Activated CD4-positive, alpha-beta T cell treated with anti-CD3 and anti-CD28 coated beads, Interleukin-2, amount 10 ng/mL, durations not matched to agents 7 days and 5 days (primary cell): ENCODE data around the gene UTP20. TPM values are rescaled to one million over a fixed set of nuclear protein-coding genes. Genes with fewer than 3 reads are reported as not detected.
"Not testable (repeated sequence)": the region's sequence is repeated elsewhere in the genome, so short reads cannot be mapped to it uniquely, and the experiment has no call there.

Experiments used
- CTCF ChIA-PET: fragments of 350-600 bp; sonication (Branson Sonifier 250); formaldehyde crosslinking; loops from one replicate; lab custom pipeline; 2021; ENCODE audit warnings: antibody characterized with exemption; lab: Charles Lee
- POLR2A ChIA-PET: fragments of 350-600 bp; sonication (Branson Sonifier 250); formaldehyde crosslinking; loops from one replicate; lab custom pipeline; 2021; ENCODE audit warnings: antibody characterized with exemption; lab: Charles Lee
- DNase-seq: peaks from one replicate; pipeline ENCODE4 v3.0.0-alpha.2; 2020
- H3K27ac Mint-ChIP-seq: one replicate; pipeline ENCODE4 v1.8.0; 2021; ENCODE audit warnings: mild to moderate bottlenecking, moderate library complexity, mixed read lengths
- H3K27me3 Mint-ChIP-seq: one replicate; pipeline ENCODE4 v1.8.0; 2021; ENCODE audit warnings: mixed read lengths
- H3K36me3 Mint-ChIP-seq: one replicate; pipeline ENCODE4 v1.8.0; 2021; ENCODE audit warnings: low read depth, mixed read lengths
- H3K4me1 Mint-ChIP-seq: one replicate; pipeline ENCODE4 v1.8.0; 2021; ENCODE audit warnings: mixed read lengths
- H3K4me3 Mint-ChIP-seq: one replicate; pipeline ENCODE4 v1.8.0; 2021; ENCODE audit warnings: mild to moderate bottlenecking, moderate library complexity, mixed read lengths
- H3K9me3 Mint-ChIP-seq: one replicate; pipeline ENCODE4 v1.8.0; 2021; ENCODE audit warnings: mixed read lengths
- total RNA-seq, 2 experiments: library from RNA; stranded (reverse); gene quantifications; one replicate each; pipeline ENCODE4 v1.2.3, GENCODE V29; 2021

UTP20 gene
- total RNA-seq, 2 experiments from 2014 or later = 14.7 to 15.9 TPM

- Mint-ChIP-seq H3K27me3 (peaks cover 18% of the 10 kb centered on the region), H3K4me1 (peaks cover 15% of the 10 kb centered on the region)
- DNase-seq, CTCF ChIA-PET, POLR2A ChIA-PET, H3K27ac Mint-ChIP-seq, H3K36me3 Mint-ChIP-seq, H3K4me3 Mint-ChIP-seq, H3K9me3 Mint-ChIP-seq: not testable (repeated sequence)
These were observed 130.3 kb downstream of the UTP20 start for GRCh38 chr12:101410169-101410568.

- ChIA-PET POLR2A (no interaction called here), CTCF (interaction anchor here (0.8 kb wide), 1 partner anchor 469 kb away, joined by 3 read pairs; no protein-coding TSS in a partner anchor)
- peak; percentile 40 for DNase-seq
- peaks cover 28% of the 10 kb centered on the region for H3K27me3 Mint-ChIP-seq
- no peak overlapping the region for H3K4me3 Mint-ChIP-seq
- no peak overlapping the region for H3K27ac Mint-ChIP-seq
- H3K9me3 Mint-ChIP-seq = no peaks in the 10 kb centered on the region
- no peaks in the 10 kb centered on the region for H3K36me3 Mint-ChIP-seq
- H3K4me1 Mint-ChIP-seq = no peaks in the 10 kb centered on the region
These were observed 134.7 kb downstream of the UTP20 start for GRCh38 chr12:101414533-101415119.

- Mint-ChIP-seq H3K36me3 (no peaks in the 10 kb centered on the region), H3K4me1 (no peaks in the 10 kb centered on the region)
- CTCF ChIA-PET = interaction anchor here (0.8 kb wide), 1 partner anchor 468 kb away, joined by 3 read pairs; no protein-coding TSS in a partner anchor
These were observed 135.3 kb downstream of the UTP20 start for GRCh38 chr12:101415228-101415627.

GRCh38 chr12:101422066-101422465 lies 142.2 kb downstream of the UTP20 start:
- H3K27ac Mint-ChIP-seq, POLR2A ChIA-PET, H3K9me3 Mint-ChIP-seq, H3K4me1 Mint-ChIP-seq, H3K27me3 Mint-ChIP-seq, H3K4me3 Mint-ChIP-seq, DNase-seq, H3K36me3 Mint-ChIP-seq: not testable (repeated sequence)
- CTCF ChIA-PET = interaction anchor here (0.6 kb wide), 1 partner anchor 497 kb away, joined by 3 read pairs; no protein-coding TSS in a partner anchor

More at GRCh38 chr12:101415228-101415627, 135.3 kb downstream of the UTP20 start:
- Mint-ChIP-seq H3K27ac (no peak overlapping the region), H3K9me3 (no peaks in the 10 kb centered on the region), H3K27me3 (peaks cover 28% of the 10 kb centered on the region), H3K4me3 (no peak overlapping the region)
- no peak for DNase-seq
- POLR2A ChIA-PET = no interaction called here

GRCh38 chr12:101424620-101425019 lies 144.7 kb downstream of the UTP20 start:
- no peak for DNase-seq
- peaks cover under 1% of the 10 kb centered on the region for H3K27me3 Mint-ChIP-seq
- no peak overlapping the region for H3K4me3 Mint-ChIP-seq
- H3K9me3 Mint-ChIP-seq = no peaks in the 10 kb centered on the region
- H3K36me3 Mint-ChIP-seq = no peaks in the 10 kb centered on the region
- no peak overlapping the region for H3K27ac Mint-ChIP-seq
- ChIA-PET POLR2A (no interaction called here), CTCF (interaction anchor here (0.6 kb wide), 1 partner anchor 729 kb away, joined by 3 read pairs; no protein-coding TSS in a partner anchor)
- H3K4me1 Mint-ChIP-seq = no peaks in the 10 kb centered on the region

GRCh38 chr12:101430456-101430855 lies 150.6 kb downstream of the UTP20 start:
- CTCF ChIA-PET = no interaction called here
- Mint-ChIP-seq H3K4me3 (no peak overlapping the region), H3K36me3 (no peaks in the 10 kb centered on the region), H3K27me3 (peaks cover 3% of the 10 kb centered on the region), H3K4me1 (no peaks in the 10 kb centered on the region), H3K9me3 (no peaks in the 10 kb centered on the region), H3K27ac (no peak overlapping the region)
- POLR2A ChIA-PET = no interaction called here
- DNase-seq = no peak

GRCh38 chr12:101436136-101436535 lies 156.2 kb downstream of the UTP20 start:
- POLR2A ChIA-PET = no interaction called here
- no peaks in the 10 kb centered on the region for H3K36me3 Mint-ChIP-seq
- no peaks in the 10 kb centered on the region for H3K4me1 Mint-ChIP-seq
- CTCF ChIA-PET = no interaction called here
- H3K9me3 Mint-ChIP-seq = no peaks in the 10 kb centered on the region
- peaks cover 8% of the 10 kb centered on the region for H3K27me3 Mint-ChIP-seq
- DNase-seq = no peak
- H3K27ac Mint-ChIP-seq = no peak overlapping the region
- H3K4me3 Mint-ChIP-seq = no peak overlapping the region

Other genes starting within 250 kb of the UTP20 start
- gene SLC5A8, start 69.9 kb upstream of the UTP20 start, total RNA-seq = not detected
- gene ARL1, start 127.7 kb downstream of the UTP20 start, total RNA-seq = 10 to 100 TPM; 47.9 to 52.2 TPM
- not detected for gene SPIC, start 195.2 kb downstream of the UTP20 start, total RNA-seq